Measurements from ENCODE around the gene GRAP2.

Gene GRAP2

GRCh38 chr22:39936523-39937145 lies 35.8 kb downstream of the GRAP2 start:
- no peaks in the 10 kb centered on the region for H3K9me3 ChIP-seq (ENCODE audit: control insufficient read depth, insufficient read depth, low read depth, low read length)

GRCh38 chr22:39937906-39938305 lies 37.0 kb downstream of the GRAP2 start:
- Histone ChIP-seq H3K9ac (ENCODE audit: low read length) (no peak overlapping the region), H3K27me3 (ENCODE audit: control insufficient read depth, insufficient read depth, low read length) (no peaks in the 10 kb centered on the region)

More at GRCh38 chr22:39936523-39937145, 35.8 kb downstream of the GRAP2 start:
- Histone ChIP-seq H3K4me3 (ENCODE audit: low read depth, low read length) (no peak overlapping the region), H3K4me1 (ENCODE audit: control insufficient read depth, insufficient read depth, low read length) (peaks cover 36% of the 10 kb centered on the region), H3K27me3 (ENCODE audit: control insufficient read depth, insufficient read depth, low read length) (no peaks in the 10 kb centered on the region), H3K9ac (ENCODE audit: low read length) (no peak overlapping the region), H3K27ac (ENCODE audit: low read depth, low read length) (no peak overlapping the region), H3K36me3 (ENCODE audit: control insufficient read depth, insufficient read depth, low read length) (no peaks in the 10 kb centered on the region)

GRCh38 chr22:39938509-39939111 lies 37.7 kb downstream of the GRAP2 start:
- Histone ChIP-seq H3K9ac (ENCODE audit: low read length) (no peak overlapping the region), H3K36me3 (ENCODE audit: control insufficient read depth, insufficient read depth, low read length) (no peaks in the 10 kb centered on the region), H3K27ac (ENCODE audit: low read depth, low read length) (no peak overlapping the region), H3K9me3 (ENCODE audit: control insufficient read depth, insufficient read depth, low read depth, low read length) (no peaks in the 10 kb centered on the region), H3K4me1 (ENCODE audit: control insufficient read depth, insufficient read depth, low read length) (peaks cover 41% of the 10 kb centered on the region), H3K4me3 (ENCODE audit: low read depth, low read length) (no peak overlapping the region), H3K27me3 (ENCODE audit: control insufficient read depth, insufficient read depth, low read length) (no peaks in the 10 kb centered on the region)

More at GRCh38 chr22:39937906-39938305, 37.0 kb downstream of the GRAP2 start:
- Histone ChIP-seq H3K4me3 (ENCODE audit: low read depth, low read length) (no peak overlapping the region), H3K27ac (ENCODE audit: low read depth, low read length) (no peak overlapping the region), H3K4me1 (ENCODE audit: control insufficient read depth, insufficient read depth, low read length) (peaks cover 41% of the 10 kb centered on the region), H3K9me3 (ENCODE audit: control insufficient read depth, insufficient read depth, low read depth, low read length) (no peaks in the 10 kb centered on the region), H3K36me3 (ENCODE audit: control insufficient read depth, insufficient read depth, low read length) (no peaks in the 10 kb centered on the region)

GRCh38 chr22:39939830-39940229 lies 38.9 kb downstream of the GRAP2 start:
- H3K4me3 ChIP-seq (ENCODE audit: low read depth, low read length), result no peak overlapping the region
- H3K9ac ChIP-seq (ENCODE audit: low read length), result no peak overlapping the region
- no peaks in the 10 kb centered on the region for H3K36me3 ChIP-seq (ENCODE audit: control insufficient read depth, insufficient read depth, low read length)
- no peaks in the 10 kb centered on the region for H3K9me3 ChIP-seq (ENCODE audit: control insufficient read depth, insufficient read depth, low read depth, low read length)
- H3K27me3 ChIP-seq (ENCODE audit: control insufficient read depth, insufficient read depth, low read length), result no peaks in the 10 kb centered on the region
- H3K4me1 ChIP-seq (ENCODE audit: control insufficient read depth, insufficient read depth, low read length), result peaks cover 46% of the 10 kb centered on the region
- H3K27ac ChIP-seq (ENCODE audit: low read depth, low read length), result no peak overlapping the region

- no peaks in the 10 kb centered on the region for H3K9me3 ChIP-seq (ENCODE audit: control insufficient read depth, insufficient read depth, low read depth, low read length)
- no peak overlapping the region; the same call in 1 of the 2 replicates for H3K27ac ChIP-seq (ENCODE audit: low read depth, low read length)
- no peaks in the 10 kb centered on the region for H3K27me3 ChIP-seq (ENCODE audit: control insufficient read depth, insufficient read depth, low read length)
- H3K36me3 ChIP-seq (ENCODE audit: control insufficient read depth, insufficient read depth, low read length), result no peaks in the 10 kb centered on the region
- H3K9ac ChIP-seq (ENCODE audit: low read length), result no peak overlapping the region
- H3K4me3 ChIP-seq (ENCODE audit: low read depth, low read length), result no peak overlapping the region
- H3K4me1 ChIP-seq (ENCODE audit: control insufficient read depth, insufficient read depth, low read length), result peaks cover 44% of the 10 kb centered on the region
Observed at GRCh38 chr22:39940757-39941305, 39.9 kb downstream of the GRAP2 start.

GRCh38 chr22:39941601-39942000 lies 40.7 kb downstream of the GRAP2 start:
- no peak overlapping the region for H3K4me3 ChIP-seq (ENCODE audit: low read depth, low read length)
- no peaks in the 10 kb centered on the region for H3K36me3 ChIP-seq (ENCODE audit: control insufficient read depth, insufficient read depth, low read length)
- H3K9me3 ChIP-seq (ENCODE audit: control insufficient read depth, insufficient read depth, low read depth, low read length), result no peaks in the 10 kb centered on the region
- H3K9ac ChIP-seq (ENCODE audit: low read length), result no peak overlapping the region
- no peak overlapping the region for H3K27ac ChIP-seq (ENCODE audit: low read depth, low read length)
- no peaks in the 10 kb centered on the region for H3K27me3 ChIP-seq (ENCODE audit: control insufficient read depth, insufficient read depth, low read length)
- H3K4me1 ChIP-seq (ENCODE audit: control insufficient read depth, insufficient read depth, low read length), result peaks cover 50% of the 10 kb centered on the region

GRCh38 chr22:39942439-39943230 lies 41.8 kb downstream of the GRAP2 start:
- H3K36me3 ChIP-seq (ENCODE audit: control insufficient read depth, insufficient read depth, low read length), result no peaks in the 10 kb centered on the region
- no peaks in the 10 kb centered on the region for H3K27me3 ChIP-seq (ENCODE audit: control insufficient read depth, insufficient read depth, low read length)
- H3K27ac ChIP-seq (ENCODE audit: low read depth, low read length), result no peak overlapping the region
- H3K4me3 ChIP-seq (ENCODE audit: low read depth, low read length), result no peak overlapping the region
- peaks cover 60% of the 10 kb centered on the region for H3K4me1 ChIP-seq (ENCODE audit: control insufficient read depth, insufficient read depth, low read length)
- no peaks in the 10 kb centered on the region for H3K9me3 ChIP-seq (ENCODE audit: control insufficient read depth, insufficient read depth, low read depth, low read length)
- H3K9ac ChIP-seq (ENCODE audit: low read length), result no peak overlapping the region

- Histone ChIP-seq H3K4me3 (ENCODE audit: low read depth, low read length) (no peak overlapping the region), H3K4me1 (ENCODE audit: control insufficient read depth, insufficient read depth, low read length) (peaks cover 65% of the 10 kb centered on the region), H3K36me3 (ENCODE audit: control insufficient read depth, insufficient read depth, low read length) (no peaks in the 10 kb centered on the region), H3K9ac (ENCODE audit: low read length) (no peak overlapping the region), H3K27me3 (ENCODE audit: control insufficient read depth, insufficient read depth, low read length) (no peaks in the 10 kb centered on the region), H3K27ac (ENCODE audit: low read depth, low read length) (no peak overlapping the region), H3K9me3 (ENCODE audit: control insufficient read depth, insufficient read depth, low read depth, low read length) (no peaks in the 10 kb centered on the region)
Observed at GRCh38 chr22:39943337-39943736, 42.5 kb downstream of the GRAP2 start.

- H3K4me3 ChIP-seq (ENCODE audit: low read depth, low read length), result no peak overlapping the region
- no peak overlapping the region for H3K27ac ChIP-seq (ENCODE audit: low read depth, low read length)
- H3K27me3 ChIP-seq (ENCODE audit: control insufficient read depth, insufficient read depth, low read length), result no peaks in the 10 kb centered on the region
- peaks cover 65% of the 10 kb centered on the region for H3K4me1 ChIP-seq (ENCODE audit: control insufficient read depth, insufficient read depth, low read length)
- no peaks in the 10 kb centered on the region for H3K36me3 ChIP-seq (ENCODE audit: control insufficient read depth, insufficient read depth, low read length)
- no peaks in the 10 kb centered on the region for H3K9me3 ChIP-seq (ENCODE audit: control insufficient read depth, insufficient read depth, low read depth, low read length)
- no peak overlapping the region for H3K9ac ChIP-seq (ENCODE audit: low read length)
Observed at GRCh38 chr22:39943953-39944872, 43.3 kb downstream of the GRAP2 start.

- no peak overlapping the region for H3K4me3 ChIP-seq (ENCODE audit: low read depth, low read length)
- no peaks in the 10 kb centered on the region for H3K9me3 ChIP-seq (ENCODE audit: control insufficient read depth, insufficient read depth, low read depth, low read length)
- H3K27ac ChIP-seq (ENCODE audit: low read depth, low read length), result no peak overlapping the region
- no peak overlapping the region for H3K9ac ChIP-seq (ENCODE audit: low read length)
- no peaks in the 10 kb centered on the region for H3K27me3 ChIP-seq (ENCODE audit: control insufficient read depth, insufficient read depth, low read length)
- H3K4me1 ChIP-seq (ENCODE audit: control insufficient read depth, insufficient read depth, low read length), result peaks cover 56% of the 10 kb centered on the region
- no peaks in the 10 kb centered on the region for H3K36me3 ChIP-seq (ENCODE audit: control insufficient read depth, insufficient read depth, low read length)
Observed at GRCh38 chr22:39946126-39946502, 45.2 kb downstream of the GRAP2 start.

Measured in HUES6 (cell line).